Neural cell (in vitro differentiated cells): ENCODE measurements around the gene MAST2. TPM values are rescaled to one million over a fixed set of nuclear protein-coding genes. Genes with fewer than 3 reads are reported as not detected.

Source experiments
- H2AFZ ChIP-seq: fragments of 200-600, 300-800 bp; sonication (generic), shearing (Covaris generic); 2 replicates; pipeline ENCODE4 v1.6.0; 2014; ENCODE audit warnings: low read depth, mild to moderate bottlenecking, antibody characterized with exemption, low read length, moderate library complexity
- H3F3A ChIP-seq: fragments of 200-600 bp; shearing (Covaris generic); 2 replicates; pipeline ENCODE4 v1.6.1; 2016; ENCODE audit warnings: mild to moderate bottlenecking, moderate library complexity, mixed read lengths, antibody characterized with exemption, low read length; ENCODE audit not compliant: insufficient read depth, poor library complexity, severe bottlenecking
- H3K27ac ChIP-seq: fragments of 200-600, 300-800 bp; sonication (generic), shearing (Covaris generic); 2 replicates; pipeline ENCODE4 v1.5.1; 2014; ENCODE audit warnings: mild to moderate bottlenecking, low read length, moderate library complexity
- H3K27me3 ChIP-seq: fragments of 300-800, 200-600 bp; sonication (generic), shearing (Covaris generic); 2 replicates; pipeline ENCODE4 v1.6.0; 2014; ENCODE audit warnings: mild to moderate bottlenecking, low read depth, low read length, moderate library complexity; ENCODE audit not compliant: insufficient read depth
- H3K36me3 ChIP-seq: fragments of 300-800, 200-600 bp; sonication (generic), shearing (Covaris generic); 2 replicates; pipeline ENCODE4 v1.5.1; 2014; ENCODE audit warnings: mild to moderate bottlenecking, antibody characterized with exemption, low read length, moderate library complexity; ENCODE audit not compliant: insufficient read depth
- H3K4me2 ChIP-seq: fragments of 300-800, 200-600 bp; sonication (generic), shearing (Covaris generic); 2 replicates; pipeline ENCODE4 v1.6.0; 2014; ENCODE audit warnings: mild to moderate bottlenecking, low read length
- H3K4me3 ChIP-seq: fragments of 300-800, 200-600 bp; sonication (generic), shearing (Covaris generic); 2 replicates; pipeline ENCODE4 v1.5.1; 2014; ENCODE audit warnings: mild to moderate bottlenecking, low read length, moderate library complexity
- H3K79me2 ChIP-seq: fragments of 200-600 bp; shearing (Covaris generic); replicated peaks from 2 replicates; pipeline ENCODE4 v1.6.0; 2014; ENCODE audit warnings: mild to moderate bottlenecking, low read length, moderate library complexity; ENCODE audit not compliant: insufficient read depth
- H3K9ac ChIP-seq: fragments of 300-800, 200-600 bp; sonication (generic), shearing (Covaris generic); 2 replicates; pipeline ENCODE4 v1.6.1; 2016; ENCODE audit warnings: mild to moderate bottlenecking, low read length, mixed read lengths
- H3K9me2 ChIP-seq: fragments of 200-600 bp; shearing (Covaris generic); 2 replicates; pipeline ENCODE4 v1.6.1; 2016; ENCODE audit warnings: mild to moderate bottlenecking, low read length, mixed read lengths; ENCODE audit not compliant: insufficient read depth
- H3K9me3 ChIP-seq: fragments of 200-600, 300-800 bp; sonication (generic), shearing (Covaris generic); 2 replicates; pipeline ENCODE4 v1.6.1; 2016; ENCODE audit warnings: mild to moderate bottlenecking, mixed run types, low read length, moderate library complexity, mixed read lengths
- H4K20me1 ChIP-seq: fragments of 200-600 bp; shearing (Covaris generic); 2 replicates; pipeline ENCODE4 v1.6.1; 2016; ENCODE audit warnings: mild to moderate bottlenecking, mixed run types; ENCODE audit not compliant: insufficient read depth
- EP300 ChIP-seq: fragments of 450-650 bp; conservative IDR thresholded peaks from 2 replicates; pipeline ENCODE4 v1.6.1; 2014; ENCODE audit warnings: antibody characterized with exemption, mild to moderate bottlenecking, moderate library complexity; ENCODE audit not compliant: poor library complexity, severe bottlenecking
- EZH2 ChIP-seq: fragments of 200-600, 300-800 bp; shearing (Covaris generic), sonication (generic); IDR thresholded peaks from 2 replicates; pipeline ENCODE4 v1.6.1; 2014; ENCODE audit warnings: antibody characterized with exemption, low read length, borderline replicate concordance, mild to moderate bottlenecking; ENCODE audit not compliant: insufficient read depth, poor library complexity, severe bottlenecking
- MXI1 ChIP-seq: fragments of 450-650 bp; conservative IDR thresholded peaks from 2 replicates; pipeline ENCODE4 v1.6.1; 2014; ENCODE audit warnings: antibody characterized with exemption, mild to moderate bottlenecking; ENCODE audit not compliant: poor library complexity, severe bottlenecking
- POLR2AphosphoS5 ChIP-seq: IDR thresholded peaks from 2 replicates; pipeline ENCODE4 v1.6.1; 2012
- RAD21 ChIP-seq: fragments of 450-650 bp; conservative IDR thresholded peaks from 2 replicates; pipeline ENCODE4 v1.6.1; 2014; ENCODE audit warnings: antibody characterized with exemption, mild to moderate bottlenecking, moderate library complexity
- SMC3 ChIP-seq: fragments of 450-650 bp; conservative IDR thresholded peaks from 2 replicates; pipeline ENCODE4 v1.6.1; 2014; ENCODE audit warnings: antibody characterized with exemption, mild to moderate bottlenecking, moderate library complexity; ENCODE audit not compliant: poor library complexity
- TAF1 ChIP-seq: IDR thresholded peaks from 2 replicates; pipeline ENCODE4 v1.6.1; 2012; ENCODE audit warnings: low read depth
- polyA plus RNA-seq: library from polyadenylated mRNA; depleted of rRNA; stranded (reverse); fragments of >200 nt; gene quantifications from 2 replicates; pipeline ENCODE4 v1.2.3, GENCODE V29; 2014
- TF ChIP-seq, protein P1 (sequence below): fragments of 450-650 bp; IDR thresholded peaks from 2 replicates; pipeline ENCODE4 v1.5.1; 2014; ENCODE audit warnings: antibody characterized with exemption, mild to moderate bottlenecking, moderate library complexity; ENCODE audit not compliant: poor library complexity, severe bottlenecking
- TF ChIP-seq, protein P2 (sequence below): IDR thresholded peaks from 2 replicates; pipeline ENCODE4 v1.6.1; 2012; ENCODE audit warnings: borderline replicate concordance

The MAST2 gene
- polyA plus RNA-seq, 1 donor from 2014 or later = 22.2 TPM

DNA sequence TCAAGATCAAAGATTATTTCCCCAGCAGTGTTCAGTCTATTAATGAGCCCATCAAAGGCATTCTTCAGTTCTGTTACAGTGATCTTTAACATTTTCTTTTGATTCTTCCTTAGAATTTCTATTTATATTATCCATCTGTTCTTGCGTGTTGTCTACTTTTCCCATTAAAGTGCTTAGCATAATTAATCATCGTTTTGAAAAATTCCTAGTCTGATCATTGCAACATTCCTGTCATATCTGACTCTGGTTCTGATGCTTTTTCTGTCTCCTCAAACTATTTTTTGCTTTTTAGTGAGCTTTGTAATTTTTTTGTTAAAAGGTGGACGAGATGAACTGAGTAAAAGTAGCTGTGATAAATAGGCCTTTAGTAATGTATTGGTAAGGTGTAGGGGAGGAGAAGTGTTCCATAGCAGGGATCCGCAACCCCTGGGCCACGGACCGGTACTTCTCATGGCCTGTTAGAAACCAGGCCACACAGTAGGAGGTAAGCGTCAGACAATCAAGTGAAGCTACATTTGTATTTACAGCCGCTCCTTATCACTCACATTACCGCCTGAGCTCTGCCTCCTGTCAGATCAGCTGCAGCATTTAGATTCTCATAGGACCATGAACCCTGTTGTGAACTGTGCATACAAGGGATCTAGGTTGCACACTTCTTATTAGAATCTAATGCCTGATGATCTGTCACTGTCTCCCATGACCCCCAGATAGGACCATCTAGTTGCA, 165.7 kb downstream of the MAST2 start:
- Histone ChIP-seq H3K36me3 (peaks cover 8% of the 10 kb centered on the region), H3K4me2 (no peak overlapping the region), H4K20me1 (no peaks in the 10 kb centered on the region), H3K9me3 (no peaks in the 10 kb centered on the region), H3F3A (no peaks in the 10 kb centered on the region), H2AFZ (no peak overlapping the region), H3K9ac (no peak overlapping the region), H3K27ac (no peak overlapping the region), H3K4me3 (no peak overlapping the region), H3K9me2 (no peaks in the 10 kb centered on the region), H3K27me3 (no peaks in the 10 kb centered on the region), H3K79me2 (no peaks in the 10 kb centered on the region)
- no peak for TF ChIP-seq TAF1
- TF ChIP-seq RAD21 = no peak
- no peak for TF ChIP-seq MXI1
- TF ChIP-seq, protein P1, sequence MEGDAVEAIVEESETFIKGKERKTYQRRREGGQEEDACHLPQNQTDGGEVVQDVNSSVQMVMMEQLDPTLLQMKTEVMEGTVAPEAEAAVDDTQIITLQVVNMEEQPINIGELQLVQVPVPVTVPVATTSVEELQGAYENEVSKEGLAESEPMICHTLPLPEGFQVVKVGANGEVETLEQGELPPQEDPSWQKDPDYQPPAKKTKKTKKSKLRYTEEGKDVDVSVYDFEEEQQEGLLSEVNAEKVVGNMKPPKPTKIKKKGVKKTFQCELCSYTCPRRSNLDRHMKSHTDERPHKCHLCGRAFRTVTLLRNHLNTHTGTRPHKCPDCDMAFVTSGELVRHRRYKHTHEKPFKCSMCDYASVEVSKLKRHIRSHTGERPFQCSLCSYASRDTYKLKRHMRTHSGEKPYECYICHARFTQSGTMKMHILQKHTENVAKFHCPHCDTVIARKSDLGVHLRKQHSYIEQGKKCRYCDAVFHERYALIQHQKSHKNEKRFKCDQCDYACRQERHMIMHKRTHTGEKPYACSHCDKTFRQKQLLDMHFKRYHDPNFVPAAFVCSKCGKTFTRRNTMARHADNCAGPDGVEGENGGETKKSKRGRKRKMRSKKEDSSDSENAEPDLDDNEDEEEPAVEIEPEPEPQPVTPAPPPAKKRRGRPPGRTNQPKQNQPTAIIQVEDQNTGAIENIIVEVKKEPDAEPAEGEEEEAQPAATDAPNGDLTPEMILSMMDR = no peak
- TF ChIP-seq SMC3 = no peak
- no peak for TF ChIP-seq EP300
- TF ChIP-seq, protein P2, sequence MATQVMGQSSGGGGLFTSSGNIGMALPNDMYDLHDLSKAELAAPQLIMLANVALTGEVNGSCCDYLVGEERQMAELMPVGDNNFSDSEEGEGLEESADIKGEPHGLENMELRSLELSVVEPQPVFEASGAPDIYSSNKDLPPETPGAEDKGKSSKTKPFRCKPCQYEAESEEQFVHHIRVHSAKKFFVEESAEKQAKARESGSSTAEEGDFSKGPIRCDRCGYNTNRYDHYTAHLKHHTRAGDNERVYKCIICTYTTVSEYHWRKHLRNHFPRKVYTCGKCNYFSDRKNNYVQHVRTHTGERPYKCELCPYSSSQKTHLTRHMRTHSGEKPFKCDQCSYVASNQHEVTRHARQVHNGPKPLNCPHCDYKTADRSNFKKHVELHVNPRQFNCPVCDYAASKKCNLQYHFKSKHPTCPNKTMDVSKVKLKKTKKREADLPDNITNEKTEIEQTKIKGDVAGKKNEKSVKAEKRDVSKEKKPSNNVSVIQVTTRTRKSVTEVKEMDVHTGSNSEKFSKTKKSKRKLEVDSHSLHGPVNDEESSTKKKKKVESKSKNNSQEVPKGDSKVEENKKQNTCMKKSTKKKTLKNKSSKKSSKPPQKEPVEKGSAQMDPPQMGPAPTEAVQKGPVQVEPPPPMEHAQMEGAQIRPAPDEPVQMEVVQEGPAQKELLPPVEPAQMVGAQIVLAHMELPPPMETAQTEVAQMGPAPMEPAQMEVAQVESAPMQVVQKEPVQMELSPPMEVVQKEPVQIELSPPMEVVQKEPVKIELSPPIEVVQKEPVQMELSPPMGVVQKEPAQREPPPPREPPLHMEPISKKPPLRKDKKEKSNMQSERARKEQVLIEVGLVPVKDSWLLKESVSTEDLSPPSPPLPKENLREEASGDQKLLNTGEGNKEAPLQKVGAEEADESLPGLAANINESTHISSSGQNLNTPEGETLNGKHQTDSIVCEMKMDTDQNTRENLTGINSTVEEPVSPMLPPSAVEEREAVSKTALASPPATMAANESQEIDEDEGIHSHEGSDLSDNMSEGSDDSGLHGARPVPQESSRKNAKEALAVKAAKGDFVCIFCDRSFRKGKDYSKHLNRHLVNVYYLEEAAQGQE = no peak
- no peak for TF ChIP-seq POLR2AphosphoS5

DNA sequence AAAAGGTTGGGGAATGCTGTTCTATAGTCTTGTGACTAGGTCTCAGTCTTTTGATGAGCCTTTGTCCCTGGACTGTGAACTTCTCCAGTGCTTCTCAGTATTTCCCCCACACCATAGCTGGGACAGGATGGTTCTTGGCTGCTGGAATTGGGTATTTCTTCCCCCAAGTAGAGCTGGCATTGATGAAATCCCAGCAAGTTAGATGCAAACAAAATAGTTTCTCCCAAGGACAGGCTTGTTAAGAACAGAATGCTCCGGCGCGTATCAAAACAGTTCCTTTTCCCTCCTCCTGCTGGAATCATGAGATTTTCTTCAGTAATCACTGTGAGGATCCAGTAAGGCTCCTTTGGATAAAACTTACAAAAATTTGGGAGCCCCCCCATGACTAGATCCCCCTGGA, 166.5 kb downstream of the MAST2 start:
- no peak overlapping the region for H2AFZ ChIP-seq
- no peaks in the 10 kb centered on the region for H3F3A ChIP-seq
- H3K27ac ChIP-seq = no peak overlapping the region
- no peak overlapping the region for H3K4me2 ChIP-seq
- H3K36me3 ChIP-seq = peaks cover 8% of the 10 kb centered on the region
- no peaks in the 10 kb centered on the region for H3K9me2 ChIP-seq
- no peaks in the 10 kb centered on the region for H3K79me2 ChIP-seq
- H3K9ac ChIP-seq = no peak overlapping the region
- no peak overlapping the region for H3K4me3 ChIP-seq
- H4K20me1 ChIP-seq = no peaks in the 10 kb centered on the region
- no peak for TF ChIP-seq SMC3
- TF ChIP-seq, protein P1 = no peak
- TF ChIP-seq RAD21 = no peak
- no peak for TF ChIP-seq POLR2AphosphoS5
- no peak for TF ChIP-seq MXI1
- no peak for TF ChIP-seq EZH2
- TF ChIP-seq EP300 = no peak
- TF ChIP-seq TAF1 = no peak
- TF ChIP-seq, protein P2 = no peak
- no peaks in the 10 kb centered on the region for H3K27me3 ChIP-seq
- H3K9me3 ChIP-seq = no peaks in the 10 kb centered on the region
